Subcutaneous adipose tissue (tissue), 4 donors: ENCODE data around the gene CMSS1. TPM values are rescaled to one million over a fixed set of nuclear protein-coding genes. Genes with fewer than 3 reads are reported as not detected.

Source experiments
- CTCF ChIP-seq: fragments of 450-650 bp; IDR thresholded peaks from one replicate; pipeline ENCODE4 v1.5.1; 2016; ENCODE audit warnings: low read depth, mild to moderate bottlenecking, control low read depth, antibody characterized with exemption, moderate library complexity
- total RNA-seq, 4 donors: library from RNA; depleted of rRNA; stranded (reverse); fragments of >200 nt; gene quantifications; one replicate each; pipeline ENCODE4 v1.1.0, GENCODE V29; 2016

The CMSS1 gene
- total RNA-seq, 4 donors from 2014 or later: 9.9 to 32.1 (median 19.1) TPM

GRCh38 chr3:99895703-99896441 lies 78.2 kb downstream of the CMSS1 start:
- TF ChIP-seq CTCF: no peak

GRCh38 chr3:99896482-99896881 lies 78.8 kb downstream of the CMSS1 start:
- TF ChIP-seq CTCF: no peak

GRCh38 chr3:99899603-99900002 lies 81.9 kb downstream of the CMSS1 start:
- no peak for TF ChIP-seq CTCF

- TF ChIP-seq CTCF: no peak
Measured at GRCh38 chr3:99900248-99900647, 82.6 kb downstream of the CMSS1 start.

- no peak for TF ChIP-seq CTCF
Measured at GRCh38 chr3:99901200-99901926, 83.7 kb downstream of the CMSS1 start.

GRCh38 chr3:99902091-99902490 lies 84.4 kb downstream of the CMSS1 start:
- no peak for TF ChIP-seq CTCF

- TF ChIP-seq CTCF: no peak
Measured at GRCh38 chr3:99903869-99904268, 86.2 kb downstream of the CMSS1 start.
